Fibroblast of lung (primary cell): Measurements from ENCODE around the gene PCDHGA1. TPM values are rescaled to one million over a fixed set of nuclear protein-coding genes. Genes with fewer than 3 reads are reported as not detected.
"Not testable (repeated sequence)": the region's sequence is repeated elsewhere in the genome, so short reads cannot be mapped to it uniquely, and the experiment has no call there.

Experiments
- DNase-seq, 2 donors: peaks; one replicate each; pipeline versions ENCODE4 v3.0.0 to v3.0.0-alpha.2; 2010; ENCODE audit warnings: low read depth in 2 of 2
- H2AFZ ChIP-seq: 2 replicates; pipeline ENCODE4 v1.5.1; 2012; ENCODE audit warnings: low read length, control low read depth, inconsistent platforms
- H3K27ac ChIP-seq: 2 replicates; pipeline ENCODE4 v1.5.1; 2011; ENCODE audit warnings: low read length, control low read depth; ENCODE audit not compliant: insufficient read depth
- H3K27me3 ChIP-seq: 2 replicates; pipeline ENCODE4 v1.5.1; 2011; ENCODE audit warnings: mild to moderate bottlenecking, low read length; ENCODE audit not compliant: control insufficient read depth, insufficient read depth
- H3K36me3 ChIP-seq: 2 replicates; pipeline ENCODE4 v1.5.1; 2011; ENCODE audit warnings: low read length; ENCODE audit not compliant: control insufficient read depth, insufficient read depth
- H3K4me1 ChIP-seq: 2 replicates; pipeline ENCODE4 v1.5.1; 2011; ENCODE audit warnings: low read length; ENCODE audit not compliant: control insufficient read depth, insufficient read depth; ENCODE audit errors: extremely low read depth
- H3K4me2 ChIP-seq: 2 replicates; pipeline ENCODE4 v1.5.1; 2011; ENCODE audit warnings: low read length, control low read depth; ENCODE audit not compliant: insufficient read depth; ENCODE audit errors: extremely low read depth
- H3K4me3 ChIP-seq, 4 experiments: fragments of 200-600 bp in 1 of 4; sonication (generic) in 1 of 4; replicated peaks in 1 of 4; 2 replicates each; pipeline ENCODE4 v1.5.1; 2011 to 2016; ENCODE audit warnings: low read length in 4 of 4, low read depth in 3 of 4, mild to moderate bottlenecking in 3 of 4, control low read depth in 2 of 4, inconsistent platforms in 1 of 4, mixed read lengths in 1 of 4; ENCODE audit not compliant: insufficient read depth in 1 of 4; ENCODE audit errors: control extremely low read depth in 1 of 4
- H3K79me2 ChIP-seq: 2 replicates; pipeline ENCODE4 v1.5.1; 2012; ENCODE audit warnings: mild to moderate bottlenecking, low read length, inconsistent platforms; ENCODE audit not compliant: control insufficient read depth, insufficient read depth
- H3K9ac ChIP-seq: 2 replicates; pipeline ENCODE4 v1.5.1; 2011; ENCODE audit warnings: mild to moderate bottlenecking, low read length, control low read depth; ENCODE audit not compliant: insufficient read depth
- H3K9me3 ChIP-seq: 2 replicates; pipeline ENCODE4 v1.5.1; 2012; ENCODE audit warnings: low read depth, low read length; ENCODE audit not compliant: control insufficient read depth, insufficient read depth
- H4K20me1 ChIP-seq: 2 replicates; pipeline ENCODE4 v1.5.1; 2011; ENCODE audit warnings: low read length; ENCODE audit not compliant: control insufficient read depth, insufficient read depth; ENCODE audit errors: extremely low read depth
- CTCF ChIP-seq, 2 donors: IDR thresholded peaks in 1 of 2; conservative IDR thresholded peaks in 1 of 2; 1 replicate in 1 of 2; 2 replicates in 1 of 2; pipeline ENCODE4 v1.5.1; 2011 to 2012; ENCODE audit warnings: low read length in 2 of 2, control low read depth in 1 of 2, inconsistent platforms in 1 of 2, low read depth in 1 of 2, mild to moderate bottlenecking in 1 of 2
- EZH2 ChIP-seq: IDR thresholded peaks from 2 replicates; pipeline ENCODE4 v1.5.1; 2012; ENCODE audit warnings: low read length, control low read depth, mild to moderate bottlenecking; ENCODE audit errors: missing control alignments
- polyA plus RNA-seq, 2 donors: library from polyadenylated mRNA; depleted of rRNA in 1 of 2; stranded (reverse) in 1 of 2; unstranded in 1 of 2; fragments of >200 nt; gene quantifications; 2 replicates each; pipeline ENCODE4 v1.2.1, GENCODE V29; 2011 to 2012; ENCODE audit warnings: missing spikeins in 1 of 2
- total RNA-seq: library from RNA; depleted of rRNA; stranded (reverse); fragments of >200 nt; gene quantifications from 2 replicates; pipeline ENCODE4 v1.2.1, GENCODE V29; 2014

PCDHGA1 gene
- total and polyA plus RNA-seq, 2 donors (not counting 1 experiment from before 2014, with no cell fraction given), result 1.6 to 1.8 TPM

- Histone ChIP-seq H3K27ac (no peak overlapping the region), H2AFZ (no peak overlapping the region), H3K9ac (no peak overlapping the region), H4K20me1 (no peaks in the 10 kb centered on the region), H3K9me3 (peaks cover 12% of the 10 kb centered on the region), H3K4me3 (no peak overlapping the region), H3K27me3 (no peaks in the 10 kb centered on the region), H3K79me2 (peaks cover 23% of the 10 kb centered on the region), H3K4me2 (no peak overlapping the region), H3K36me3 (peaks cover 5% of the 10 kb centered on the region), H3K4me1 (no peaks in the 10 kb centered on the region)
- no peak for DNase-seq
- no peak for TF ChIP-seq EZH2
- no peak for TF ChIP-seq CTCF (conservative IDR thresholded peaks at IDR 0.05 in 1 of 2, IDR thresholded peaks at IDR 0.05 in 1 of 2; ENCODE audit: low read depth in 1 of 2, low read length in 2 of 2)
Measured at GRCh38 chr5:141322261-141322660, 8.1 kb upstream of the PCDHGA1 start.

- DNase-seq, result peak; percentile 77 to 78
- Histone ChIP-seq H3K36me3 (no peaks in the 10 kb centered on the region), H3K9me3 (no peaks in the 10 kb centered on the region), H3K27ac (peak overlapping the region; percentile 13), H4K20me1 (no peaks in the 10 kb centered on the region), H2AFZ (peak overlapping the region; percentile 75), H3K79me2 (no peaks in the 10 kb centered on the region), H3K4me3 (peak overlapping the region; percentile 24 to 80 (median 54)), H3K9ac (peak overlapping the region; percentile 41), H3K27me3 (no peaks in the 10 kb centered on the region), H3K4me1 (no peaks in the 10 kb centered on the region), H3K4me2 (peak overlapping the region; percentile 73)
- peak; percentile 77 to 80 for TF ChIP-seq CTCF (conservative IDR thresholded peaks at IDR 0.05 in 1 of 2, IDR thresholded peaks at IDR 0.05 in 1 of 2; ENCODE audit: low read depth in 1 of 2, low read length in 2 of 2)
- no peak for TF ChIP-seq EZH2
Measured at GRCh38 chr5:141326088-141326854, 4.0 kb upstream of the PCDHGA1 start.

- H3K4me2 ChIP-seq, result no peak overlapping the region
- H3K27me3 ChIP-seq, result no peaks in the 10 kb centered on the region
- H2AFZ ChIP-seq, result no peak overlapping the region
- H3K4me1 ChIP-seq, result no peaks in the 10 kb centered on the region
- H3K9ac ChIP-seq, result no peak overlapping the region
- no peak overlapping the region for H3K4me3 ChIP-seq
- no peak for DNase-seq
- no peaks in the 10 kb centered on the region for H4K20me1 ChIP-seq
- no peaks in the 10 kb centered on the region for H3K79me2 ChIP-seq
- TF ChIP-seq CTCF (conservative IDR thresholded peaks at IDR 0.05 in 1 of 2, IDR thresholded peaks at IDR 0.05 in 1 of 2; ENCODE audit: low read depth in 1 of 2, low read length in 2 of 2) (no peak), EZH2 (no peak)
- no peaks in the 10 kb centered on the region for H3K9me3 ChIP-seq
- H3K36me3 ChIP-seq, result no peaks in the 10 kb centered on the region
- no peak overlapping the region for H3K27ac ChIP-seq
Measured at GRCh38 chr5:141328231-141328630, 2.1 kb upstream of the PCDHGA1 start.

- DNase-seq, result not testable (repeated sequence)
Measured at GRCh38 chr5:141332571-141332970, 2.3 kb downstream of the PCDHGA1 start.

More at GRCh38 chr5:141332571-141332970, 2.3 kb downstream of the PCDHGA1 start:
- H3K4me2 ChIP-seq, H3K79me2 ChIP-seq, H3K27ac ChIP-seq, H3K27me3 ChIP-seq, H3K9me3 ChIP-seq, H3K4me3 ChIP-seq, H3K9ac ChIP-seq, H2AFZ ChIP-seq, H3K4me1 ChIP-seq, H3K36me3 ChIP-seq, H4K20me1 ChIP-seq: not testable (repeated sequence)
